Liver (tissue), 3 donors: Measurements from ENCODE around the gene TIAM1.

Source experiments
- FOXA1 ChIP-seq: IDR thresholded peaks from 2 replicates; pipeline ENCODE4 v1.6.1; 2016; ENCODE audit warnings: antibody characterized with exemption
- HNF4G ChIP-seq: IDR thresholded peaks from 2 replicates; pipeline ENCODE4 v1.6.1; 2016; ENCODE audit warnings: antibody characterized with exemption
- RAD21 ChIP-seq, 2 donors: IDR thresholded peaks; 2 replicates each; pipeline ENCODE4 v1.6.1; 2016; ENCODE audit warnings: antibody characterized with exemption in 2 of 2, mild to moderate bottlenecking in 2 of 2
- RXRA ChIP-seq, 2 donors: IDR thresholded peaks; 2 replicates each; pipeline ENCODE4 v1.6.1; 2017 to 2018; ENCODE audit warnings: antibody characterized with exemption in 2 of 2, mild to moderate bottlenecking in 1 of 2
- SP1 ChIP-seq: IDR thresholded peaks from 2 replicates; pipeline ENCODE4 v1.6.1; 2018; ENCODE audit warnings: antibody characterized with exemption, mild to moderate bottlenecking
- TAF1 ChIP-seq: conservative IDR thresholded peaks from 2 replicates; pipeline ENCODE4 v1.6.1; 2016; ENCODE audit warnings: antibody characterized with exemption, mild to moderate bottlenecking
- YY1 ChIP-seq: IDR thresholded peaks from 2 replicates; pipeline ENCODE4 v1.6.1; 2016; ENCODE audit warnings: antibody characterized with exemption, mild to moderate bottlenecking
- TF ChIP-seq, protein P1 (sequence below): IDR thresholded peaks from 2 replicates; pipeline ENCODE4 v1.6.1; 2016; ENCODE audit warnings: antibody characterized with exemption
- TF ChIP-seq, protein P2 (sequence below): fragments of 150-350 bp; IDR thresholded peaks from 2 replicates; pipeline ENCODE4 v1.5.1; 2017; ENCODE audit warnings: improper control_type of control experiment, low read depth, low read length; ENCODE audit not compliant: missing input control
- TF ChIP-seq, protein P3 (sequence below): IDR thresholded peaks from 2 replicates; pipeline ENCODE4 v1.6.1; 2016; ENCODE audit warnings: antibody characterized with exemption
- TF ChIP-seq, protein P4 (sequence below): IDR thresholded peaks from 2 replicates; pipeline ENCODE4 v1.6.1; 2016; ENCODE audit warnings: antibody characterized with exemption
- TF ChIP-seq, protein P5 (sequence below): IDR thresholded peaks from 2 replicates; pipeline ENCODE4 v1.6.1; 2016; ENCODE audit warnings: antibody characterized with exemption, mild to moderate bottlenecking
- donor health status: healthy.
- donor health status: healthy.

DNA sequence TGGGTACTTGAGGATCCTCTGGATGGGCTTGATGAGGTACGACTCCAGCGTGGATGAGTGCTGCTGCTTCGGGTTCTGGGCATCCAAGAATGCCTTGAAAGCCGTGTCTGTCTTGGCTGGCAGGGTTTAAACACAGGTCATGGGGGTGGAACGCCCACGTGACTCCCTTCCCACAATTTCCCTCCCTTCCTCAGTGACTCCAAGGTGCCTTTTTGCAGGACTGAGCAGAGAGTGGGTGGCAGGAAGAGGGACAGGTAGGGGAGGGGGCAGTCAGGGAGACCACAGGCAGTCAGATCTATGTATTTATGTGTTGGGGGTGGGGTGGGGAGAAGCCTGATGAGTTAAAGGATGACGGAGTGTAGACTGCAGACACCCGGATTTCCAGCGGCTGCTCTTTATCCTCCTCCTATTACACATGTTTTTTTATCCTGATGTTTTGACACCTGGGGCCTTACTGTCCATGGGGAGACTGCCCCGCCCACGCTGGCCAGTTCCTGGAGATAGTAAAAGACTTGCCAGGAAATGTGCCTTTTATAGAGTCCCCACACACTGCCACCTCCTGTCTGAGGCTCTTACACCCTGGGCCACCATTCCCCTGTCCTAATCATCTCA is 202.6 kb downstream of the TIAM1 start:
- TF ChIP-seq, protein P1, sequence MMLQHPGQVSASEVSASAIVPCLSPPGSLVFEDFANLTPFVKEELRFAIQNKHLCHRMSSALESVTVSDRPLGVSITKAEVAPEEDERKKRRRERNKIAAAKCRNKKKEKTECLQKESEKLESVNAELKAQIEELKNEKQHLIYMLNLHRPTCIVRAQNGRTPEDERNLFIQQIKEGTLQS, result no peak
- TF ChIP-seq, protein P2, sequence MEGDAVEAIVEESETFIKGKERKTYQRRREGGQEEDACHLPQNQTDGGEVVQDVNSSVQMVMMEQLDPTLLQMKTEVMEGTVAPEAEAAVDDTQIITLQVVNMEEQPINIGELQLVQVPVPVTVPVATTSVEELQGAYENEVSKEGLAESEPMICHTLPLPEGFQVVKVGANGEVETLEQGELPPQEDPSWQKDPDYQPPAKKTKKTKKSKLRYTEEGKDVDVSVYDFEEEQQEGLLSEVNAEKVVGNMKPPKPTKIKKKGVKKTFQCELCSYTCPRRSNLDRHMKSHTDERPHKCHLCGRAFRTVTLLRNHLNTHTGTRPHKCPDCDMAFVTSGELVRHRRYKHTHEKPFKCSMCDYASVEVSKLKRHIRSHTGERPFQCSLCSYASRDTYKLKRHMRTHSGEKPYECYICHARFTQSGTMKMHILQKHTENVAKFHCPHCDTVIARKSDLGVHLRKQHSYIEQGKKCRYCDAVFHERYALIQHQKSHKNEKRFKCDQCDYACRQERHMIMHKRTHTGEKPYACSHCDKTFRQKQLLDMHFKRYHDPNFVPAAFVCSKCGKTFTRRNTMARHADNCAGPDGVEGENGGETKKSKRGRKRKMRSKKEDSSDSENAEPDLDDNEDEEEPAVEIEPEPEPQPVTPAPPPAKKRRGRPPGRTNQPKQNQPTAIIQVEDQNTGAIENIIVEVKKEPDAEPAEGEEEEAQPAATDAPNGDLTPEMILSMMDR, result no peak
- TF ChIP-seq HNF4G, result no peak
- no peak for TF ChIP-seq YY1
- TF ChIP-seq TAF1, result no peak
- no peak for TF ChIP-seq SP1
- TF ChIP-seq, protein P3, sequence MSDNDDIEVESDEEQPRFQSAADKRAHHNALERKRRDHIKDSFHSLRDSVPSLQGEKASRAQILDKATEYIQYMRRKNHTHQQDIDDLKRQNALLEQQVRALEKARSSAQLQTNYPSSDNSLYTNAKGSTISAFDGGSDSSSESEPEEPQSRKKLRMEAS, result no peak
- TF ChIP-seq RXRA (IDR thresholded peaks at IDR 0.05), result no peak
- no peak for TF ChIP-seq FOXA1
- TF ChIP-seq, protein P4, sequence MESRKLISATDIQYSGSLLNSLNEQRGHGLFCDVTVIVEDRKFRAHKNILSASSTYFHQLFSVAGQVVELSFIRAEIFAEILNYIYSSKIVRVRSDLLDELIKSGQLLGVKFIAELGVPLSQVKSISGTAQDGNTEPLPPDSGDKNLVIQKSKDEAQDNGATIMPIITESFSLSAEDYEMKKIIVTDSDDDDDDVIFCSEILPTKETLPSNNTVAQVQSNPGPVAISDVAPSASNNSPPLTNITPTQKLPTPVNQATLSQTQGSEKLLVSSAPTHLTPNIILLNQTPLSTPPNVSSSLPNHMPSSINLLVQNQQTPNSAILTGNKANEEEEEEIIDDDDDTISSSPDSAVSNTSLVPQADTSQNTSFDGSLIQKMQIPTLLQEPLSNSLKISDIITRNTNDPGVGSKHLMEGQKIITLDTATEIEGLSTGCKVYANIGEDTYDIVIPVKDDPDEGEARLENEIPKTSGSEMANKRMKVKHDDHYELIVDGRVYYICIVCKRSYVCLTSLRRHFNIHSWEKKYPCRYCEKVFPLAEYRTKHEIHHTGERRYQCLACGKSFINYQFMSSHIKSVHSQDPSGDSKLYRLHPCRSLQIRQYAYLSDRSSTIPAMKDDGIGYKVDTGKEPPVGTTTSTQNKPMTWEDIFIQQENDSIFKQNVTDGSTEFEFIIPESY, result no peak
- TF ChIP-seq, protein P5, sequence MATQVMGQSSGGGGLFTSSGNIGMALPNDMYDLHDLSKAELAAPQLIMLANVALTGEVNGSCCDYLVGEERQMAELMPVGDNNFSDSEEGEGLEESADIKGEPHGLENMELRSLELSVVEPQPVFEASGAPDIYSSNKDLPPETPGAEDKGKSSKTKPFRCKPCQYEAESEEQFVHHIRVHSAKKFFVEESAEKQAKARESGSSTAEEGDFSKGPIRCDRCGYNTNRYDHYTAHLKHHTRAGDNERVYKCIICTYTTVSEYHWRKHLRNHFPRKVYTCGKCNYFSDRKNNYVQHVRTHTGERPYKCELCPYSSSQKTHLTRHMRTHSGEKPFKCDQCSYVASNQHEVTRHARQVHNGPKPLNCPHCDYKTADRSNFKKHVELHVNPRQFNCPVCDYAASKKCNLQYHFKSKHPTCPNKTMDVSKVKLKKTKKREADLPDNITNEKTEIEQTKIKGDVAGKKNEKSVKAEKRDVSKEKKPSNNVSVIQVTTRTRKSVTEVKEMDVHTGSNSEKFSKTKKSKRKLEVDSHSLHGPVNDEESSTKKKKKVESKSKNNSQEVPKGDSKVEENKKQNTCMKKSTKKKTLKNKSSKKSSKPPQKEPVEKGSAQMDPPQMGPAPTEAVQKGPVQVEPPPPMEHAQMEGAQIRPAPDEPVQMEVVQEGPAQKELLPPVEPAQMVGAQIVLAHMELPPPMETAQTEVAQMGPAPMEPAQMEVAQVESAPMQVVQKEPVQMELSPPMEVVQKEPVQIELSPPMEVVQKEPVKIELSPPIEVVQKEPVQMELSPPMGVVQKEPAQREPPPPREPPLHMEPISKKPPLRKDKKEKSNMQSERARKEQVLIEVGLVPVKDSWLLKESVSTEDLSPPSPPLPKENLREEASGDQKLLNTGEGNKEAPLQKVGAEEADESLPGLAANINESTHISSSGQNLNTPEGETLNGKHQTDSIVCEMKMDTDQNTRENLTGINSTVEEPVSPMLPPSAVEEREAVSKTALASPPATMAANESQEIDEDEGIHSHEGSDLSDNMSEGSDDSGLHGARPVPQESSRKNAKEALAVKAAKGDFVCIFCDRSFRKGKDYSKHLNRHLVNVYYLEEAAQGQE, result no peak
- TF ChIP-seq RAD21 (IDR thresholded peaks at IDR 0.05), result no peak
